Ovary (tissue), 9 donors: ENCODE data around the gene C18orf32. TPM values are rescaled to one million over a fixed set of nuclear protein-coding genes. Genes with fewer than 3 reads are reported as not detected.
"Not testable (repeated sequence)": the region's sequence is repeated elsewhere in the genome, so short reads cannot be mapped to it uniquely, and the experiment has no call there.

ENCODE experiments used
- DNase-seq, 5 donors: peaks; one replicate each; pipeline ENCODE4 v3.0.0-alpha.2; 2019 to 2020
- H3K27ac ChIP-seq, 2 donors: fragments of 200-600 bp; one replicate each; pipeline versions ENCODE4 v1.5.1 to v1.8.0; 2019 to 2022
- H3K27me3 ChIP-seq: fragments of 200-600 bp; one replicate; pipeline ENCODE4 v1.8.0; 2022
- H3K36me3 ChIP-seq: fragments of 200-600 bp; sonication (generic); one replicate; pipeline ENCODE4 v1.5.1; 2019
- H3K4me1 ChIP-seq: one replicate; pipeline ENCODE4 v1.8.1; 2013; ENCODE audit warnings: mild to moderate bottlenecking, moderate library complexity; ENCODE audit not compliant: insufficient read depth
- H3K4me3 ChIP-seq: fragments of 200-600 bp; sonication (generic); one replicate; pipeline ENCODE4 v1.5.1; 2017
- H3K9me3 ChIP-seq, 2 donors: fragments of 200-600 bp in 1 of 2; sonication (generic) in 1 of 2; one replicate each; pipeline versions ENCODE4 v1.5.1 to v1.8.1; 2013 to 2019; ENCODE audit warnings: mild to moderate bottlenecking in 1 of 2, moderate library complexity in 1 of 2
- EP300 ChIP-seq: sonication (generic); formaldehyde crosslinking; IDR thresholded peaks from one replicate; pipeline ENCODE4 v1.6.1; 2017; ENCODE audit warnings: antibody characterized with exemption
- POLR2A ChIP-seq: fragments of 450-650 bp; IDR thresholded peaks from one replicate; pipeline ENCODE4 v1.6.1; 2017; ENCODE audit warnings: antibody characterized with exemption, mild to moderate bottlenecking, moderate library complexity
- WGBS, 3 donors: extraction: QIAGEN DNeasy Blood & Tissue Kit in 1 of 3; methylation state at CpG; one replicate each; pipeline versions ENCODE4 v1.1.5 to v1.1.7; 2013 to 2017; 5-methylcytosine and 5-hydroxymethylcytosine counted together
- intact Hi-C, 4 donors: fragments of 100-400 bp; cut with DNase I; formaldehyde crosslinking; loops; one replicate each; pipeline versions ENCODE4 v1.11.0 to v1.15.1; 2022 to 2023
- polyA plus RNA-seq, 2 donors: library from polyadenylated mRNA; stranded (reverse); fragments of 200-250 nt in 1 of 2; fragments of 350-450 nt in 1 of 2; fragmentation: Illumina TruSeq in 1 of 2; extraction: RNeasy Lipid Tissue Mini Kit (QIAGEN cat#74804) in 1 of 2; gene quantifications; one replicate each; pipeline ENCODE4 v1.2.3, GENCODE V29; 2013 to 2014
- total RNA-seq, 7 donors: library from RNA; depleted of rRNA in 2 of 7; stranded (reverse); fragments of >200 nt in 2 of 7; fragmentation: NEBNext Ultra II Directional in 3 of 7; extraction: Animal tissue kit (Norgen Biotek cat#: 25700) in 3 of 7; gene quantifications; one replicate each; pipeline versions ENCODE4 v1.1.0 to v1.2.4, GENCODE V29; 2016 to 2023
- TF ChIP-seq, protein P1 (sequence below), 3 donors: fragments of 450-650 bp in 2 of 3; fragments of 200-600 bp in 1 of 3; IDR thresholded peaks; one replicate each; pipeline versions ENCODE4 v1.5.1 to v1.8.0; 2016 to 2022; ENCODE audit warnings: antibody characterized with exemption in 3 of 3, mild to moderate bottlenecking in 1 of 3
- donor health status: DM: no; HTN: no; CAD: no; lungs with moderate emphysema.
- donor health status: DM: no; HTN: no; CAD: no.
- donor health status: Bipolar disorder and iron deficiency.
- donor health status: DM: yes; HTN: yes; CAD: no.
- donor health status: DM: no; HTN: no; CAD: no.
- donor health status: DM: yes; HTN: yes; CAD: no.

C18orf32 gene
- total and polyA plus RNA-seq, 9 donors: 35.4 to 81.3 (median 49.8) TPM

DNA sequence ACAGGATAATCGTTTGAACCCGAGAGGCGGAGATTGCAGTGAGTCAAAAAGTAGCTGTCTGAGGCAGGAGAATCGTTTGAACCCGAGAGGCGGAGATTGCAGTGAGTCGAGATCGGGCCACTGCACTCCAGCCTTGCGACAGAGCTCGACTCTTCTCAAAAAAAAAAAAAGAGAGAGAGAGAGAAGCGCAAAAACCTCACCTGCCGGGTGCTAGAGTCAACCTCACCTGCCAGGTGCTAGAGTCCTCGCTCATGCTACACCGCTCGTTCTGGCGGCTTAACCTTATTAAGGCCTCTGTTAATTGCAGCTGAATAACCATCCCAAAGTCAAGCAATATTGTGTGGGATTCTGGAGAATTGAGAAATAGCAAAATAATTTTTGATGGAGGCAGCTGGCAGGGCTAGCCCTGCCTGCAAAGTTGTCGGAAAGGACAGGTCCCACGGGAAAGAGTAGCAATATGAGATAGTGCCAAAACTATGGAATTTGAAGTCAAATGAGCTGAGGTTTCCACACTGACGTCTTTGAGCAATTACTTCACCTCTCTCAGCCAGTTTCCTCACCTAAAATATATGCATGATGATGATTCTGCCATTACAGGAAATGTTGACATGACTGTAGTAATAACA, 25.9 kb downstream of the C18orf32 start:
- 37 to 53% (median 37%) methylated on average over 19 of the region's 19 CpGs for WGBS, 3 donors
- Histone ChIP-seq H3K27me3 (no peaks in the 10 kb centered on the region), H3K4me3 (peak overlapping the region; percentile 93), H3K27ac (peak overlapping the region; percentile 82), H3K4me1 (peaks cover 5% of the 10 kb centered on the region), H3K36me3 (no peaks in the 10 kb centered on the region), H3K9me3 (no peaks in the 10 kb centered on the region)
- DNase-seq: peak in 1 of 5 donors; percentile 32
- intact Hi-C loops: no loop called here
- TF ChIP-seq EP300 (no peak), POLR2A (no peak)
- TF ChIP-seq, protein P1, sequence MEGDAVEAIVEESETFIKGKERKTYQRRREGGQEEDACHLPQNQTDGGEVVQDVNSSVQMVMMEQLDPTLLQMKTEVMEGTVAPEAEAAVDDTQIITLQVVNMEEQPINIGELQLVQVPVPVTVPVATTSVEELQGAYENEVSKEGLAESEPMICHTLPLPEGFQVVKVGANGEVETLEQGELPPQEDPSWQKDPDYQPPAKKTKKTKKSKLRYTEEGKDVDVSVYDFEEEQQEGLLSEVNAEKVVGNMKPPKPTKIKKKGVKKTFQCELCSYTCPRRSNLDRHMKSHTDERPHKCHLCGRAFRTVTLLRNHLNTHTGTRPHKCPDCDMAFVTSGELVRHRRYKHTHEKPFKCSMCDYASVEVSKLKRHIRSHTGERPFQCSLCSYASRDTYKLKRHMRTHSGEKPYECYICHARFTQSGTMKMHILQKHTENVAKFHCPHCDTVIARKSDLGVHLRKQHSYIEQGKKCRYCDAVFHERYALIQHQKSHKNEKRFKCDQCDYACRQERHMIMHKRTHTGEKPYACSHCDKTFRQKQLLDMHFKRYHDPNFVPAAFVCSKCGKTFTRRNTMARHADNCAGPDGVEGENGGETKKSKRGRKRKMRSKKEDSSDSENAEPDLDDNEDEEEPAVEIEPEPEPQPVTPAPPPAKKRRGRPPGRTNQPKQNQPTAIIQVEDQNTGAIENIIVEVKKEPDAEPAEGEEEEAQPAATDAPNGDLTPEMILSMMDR (IDR thresholded peaks at IDR 0.05): no peak

DNA sequence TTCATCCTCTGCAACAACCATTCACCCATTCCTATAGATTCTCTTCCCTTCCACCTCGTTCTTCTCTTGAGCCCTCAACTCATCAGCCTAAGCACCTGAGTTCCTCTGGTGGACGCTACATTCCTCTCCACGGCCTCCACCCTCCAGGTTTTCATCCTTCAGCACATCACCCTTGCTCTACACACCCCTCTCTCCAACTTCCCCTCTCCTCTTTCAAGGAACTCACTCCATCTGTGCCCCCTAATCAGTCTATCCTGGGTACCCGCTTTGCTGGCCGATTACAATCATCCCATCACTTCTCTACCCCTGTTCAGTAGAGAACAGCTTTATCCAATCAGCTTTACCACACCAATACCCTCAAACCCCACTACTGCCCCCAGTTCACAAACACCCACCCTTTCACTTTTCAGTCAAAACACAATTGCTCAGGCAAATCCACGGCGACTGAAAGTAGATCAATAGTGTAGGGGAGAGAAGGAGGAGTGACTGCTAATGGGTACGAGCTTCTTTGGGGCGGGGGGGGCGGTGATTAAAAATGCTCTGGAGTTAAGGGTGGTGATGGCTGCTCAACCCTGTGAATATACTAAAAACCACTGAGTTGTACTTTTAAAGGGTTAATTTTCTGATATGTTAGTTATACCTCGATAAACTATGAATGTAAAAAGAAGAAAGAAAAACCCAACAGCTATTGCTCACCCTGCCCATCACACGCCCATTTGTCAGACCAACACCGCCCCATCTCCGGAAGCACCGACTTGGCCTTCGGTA, 27.4 kb downstream of the C18orf32 start:
- peak overlapping the region; percentile 93 for H3K4me3 ChIP-seq
- 17 to 23% (median 22%) methylated on average over 16 of the region's 16 CpGs for WGBS, 3 donors
- peaks cover 5% of the 10 kb centered on the region for H3K4me1 ChIP-seq
- no peaks in the 10 kb centered on the region for H3K27me3 ChIP-seq
- intact Hi-C loops: no loop called here
- peak overlapping the region; percentile 82 for H3K27ac ChIP-seq
- DNase-seq: no peak
- no peaks in the 10 kb centered on the region for H3K9me3 ChIP-seq
- H3K36me3 ChIP-seq: no peaks in the 10 kb centered on the region
- TF ChIP-seq, protein P1 (IDR thresholded peaks at IDR 0.05): no peak
- no peak for TF ChIP-seq EP300
- TF ChIP-seq POLR2A: no peak

DNA sequence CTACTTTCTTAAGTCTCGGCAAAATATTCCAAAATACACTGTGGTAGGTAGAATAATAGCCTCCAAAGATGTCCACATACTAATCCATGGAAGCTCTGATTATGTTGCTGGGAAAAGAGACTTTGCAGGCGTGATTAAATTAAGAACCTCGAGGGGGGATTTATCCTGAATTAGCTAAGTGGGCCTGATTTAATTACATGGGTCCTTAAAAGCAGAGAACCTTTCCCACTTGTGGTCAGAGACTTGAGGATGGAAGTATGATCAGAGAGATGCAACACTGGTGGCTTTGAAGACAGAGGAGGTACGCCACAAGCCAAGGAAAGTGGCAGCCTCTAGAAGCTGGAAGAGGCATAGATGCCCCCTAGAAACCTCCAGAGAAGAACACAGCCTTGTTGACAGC, 29.4 kb downstream of the C18orf32 start:
- Histone ChIP-seq H3K4me3 (no peak overlapping the region), H3K27ac (no peak overlapping the region), H3K4me1 (peaks cover 5% of the 10 kb centered on the region), H3K9me3 (no peaks in the 10 kb centered on the region), H3K36me3 (no peaks in the 10 kb centered on the region), H3K27me3 (no peaks in the 10 kb centered on the region)
- TF ChIP-seq EP300 (no peak), POLR2A (no peak)
- TF ChIP-seq, protein P1 (IDR thresholded peaks at IDR 0.05): no peak
- intact Hi-C loops: no loop called here
- DNase-seq: no peak
- 88 to 94% (median 92%) methylated on average over 4 of the region's 4 CpGs for WGBS, 3 donors

DNA sequence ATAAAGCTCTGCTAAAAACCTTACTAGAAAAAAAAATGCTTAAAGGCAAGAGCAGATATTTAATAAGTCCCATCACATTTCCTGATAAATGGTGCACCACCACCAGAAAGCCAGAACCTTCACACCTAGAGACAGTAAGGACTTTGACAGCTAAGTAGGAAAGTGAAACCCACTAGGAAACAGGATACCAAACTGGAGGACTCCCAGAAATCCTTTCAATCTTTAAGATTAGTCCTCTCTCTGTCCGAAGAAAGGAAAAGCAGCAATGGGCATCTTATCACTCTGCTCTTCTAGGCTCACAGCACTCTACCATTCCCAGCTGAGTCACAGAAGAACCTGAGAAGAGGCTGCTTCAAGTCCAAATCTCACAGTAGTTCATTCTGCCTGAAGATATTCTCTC, 30.2 kb downstream of the C18orf32 start:
- Histone ChIP-seq H3K9me3 (no peaks in the 10 kb centered on the region), H3K36me3 (no peaks in the 10 kb centered on the region), H3K4me3 (no peak overlapping the region), H3K4me1 (peaks cover 5% of the 10 kb centered on the region), H3K27ac (no peak overlapping the region), H3K27me3 (no peaks in the 10 kb centered on the region)
- TF ChIP-seq POLR2A (no peak), EP300 (no peak)
- TF ChIP-seq, protein P1 (IDR thresholded peaks at IDR 0.05): no peak
- DNase-seq: no peak
- 0 to 12% (median 10%) methylated on average over 1 of the region's 1 CpG for WGBS, 3 donors
- intact Hi-C loops: no loop called here

DNA sequence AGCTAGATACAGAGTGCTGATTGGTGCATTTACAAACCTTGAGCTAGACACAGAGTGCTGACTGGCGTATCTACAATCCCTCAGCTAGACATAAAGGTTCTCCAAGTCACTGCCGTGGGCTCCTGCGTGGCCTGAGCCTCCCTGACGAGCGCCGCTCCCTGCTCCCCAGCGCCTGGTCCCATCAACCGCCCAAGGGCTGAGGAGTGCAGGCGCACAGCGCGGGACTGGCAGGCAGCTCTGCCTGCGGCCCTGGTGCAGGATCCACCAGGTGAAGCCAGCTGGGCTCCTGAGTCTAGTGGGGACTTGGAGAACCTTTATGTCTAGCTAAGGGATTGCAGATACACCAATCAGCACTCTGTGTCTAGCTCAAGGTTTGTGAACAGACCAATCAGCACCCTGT, 34.5 kb downstream of the C18orf32 start:
- intact Hi-C loops, H3K4me3 ChIP-seq, H3K27me3 ChIP-seq, H3K36me3 ChIP-seq, H3K4me1 ChIP-seq, DNase-seq, H3K27ac ChIP-seq: not testable (repeated sequence)
- 93 to 100% (median 100%) methylated on average over 1 to 12 of the region's 12 CpGs for WGBS, 3 donors
- H3K9me3 ChIP-seq: peaks cover 4 to 11% of the 10 kb centered on the region in 2 donors
